ENCODE results near the gene MTNR1A.

DNA sequence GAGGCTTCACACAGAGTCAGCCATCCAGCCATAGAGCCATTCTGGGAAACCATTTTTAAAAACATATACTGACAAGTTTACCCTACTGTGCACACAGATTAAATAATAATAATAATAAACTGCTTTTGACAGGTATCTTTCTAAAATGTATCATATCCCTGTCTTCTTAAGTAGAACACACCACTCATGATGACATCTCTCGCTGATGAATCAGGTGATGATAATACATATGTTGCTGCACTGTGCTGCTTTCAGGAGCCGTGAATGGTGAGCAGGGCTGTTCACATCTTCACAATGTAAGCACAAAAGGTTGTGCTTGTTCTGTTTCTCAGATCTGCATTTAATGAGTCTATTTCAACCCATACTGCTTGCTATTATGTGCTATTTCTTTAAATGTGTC is 3.5 kb downstream of the MTNR1A start:
- no peak for TF ChIP-seq POLR2A (IDR thresholded peaks at IDR 0.05; ENCODE audit: low read depth, low read length)
- no peak for TF ChIP-seq POLR2AphosphoS5 (IDR thresholded peaks at IDR 0.05; ENCODE audit: low read depth, low read length)

Data from GM12892 (cell line).